LNCaP clone FGC (cell line): ENCODE results near the gene DPPA4.

Experiments used
- DNase-seq: peaks from one replicate; pipeline ENCODE4 v3.0.0-alpha.2; 2011; ENCODE audit warnings: low read depth
- H3K4me3 ChIP-seq: 2 replicates; pipeline ENCODE4 v1.5.1; 2011; ENCODE audit warnings: mild to moderate bottlenecking, low read depth, low read length, control low read depth
- CTCF ChIP-seq: IDR thresholded peaks from 2 replicates; pipeline ENCODE4 v1.5.1; 2012; ENCODE audit warnings: mild to moderate bottlenecking; ENCODE audit not compliant: control insufficient read depth, insufficient read depth; ENCODE audit errors: extremely low read depth

DPPA4 gene

DNA sequence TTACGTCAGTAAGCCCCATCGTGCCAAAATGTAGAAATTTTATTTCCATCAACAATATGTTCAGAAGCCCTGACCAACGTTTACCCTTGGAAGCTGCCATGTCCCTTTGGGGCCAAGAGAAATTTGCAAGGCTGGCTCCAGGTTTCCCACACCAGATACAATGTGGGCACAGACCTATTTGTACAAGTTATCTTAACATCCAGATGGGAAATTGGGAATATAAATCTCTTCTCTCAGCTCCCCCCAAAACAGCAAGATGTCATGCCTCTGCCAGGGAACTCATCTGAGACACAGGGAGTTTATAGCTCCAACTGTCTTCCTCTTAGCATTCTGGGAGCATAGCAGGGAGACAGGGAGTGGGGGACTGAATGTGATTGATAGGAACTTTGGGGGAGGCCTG lies 11.7 kb downstream of the DPPA4 start:
- DNase-seq = no peak
- TF ChIP-seq CTCF = no peak
- H3K4me3 ChIP-seq = no peak overlapping the region

- DNase-seq = no peak
- H3K4me3 ChIP-seq = no peak overlapping the region
- TF ChIP-seq CTCF = no peak
These were observed 12.2 kb downstream of the DPPA4 start for GRCh38 chr3:109325109-109325508.

- no peak for TF ChIP-seq CTCF
- no peak for DNase-seq
- no peak within 1 kb of the TSS for H3K4me3 ChIP-seq
These were observed 21.1 kb downstream of the DPPA4 start, which contains the start of gene DPPA2 for GRCh38 chr3:109316162-109316730. Gene DPPA2 (minus strand): TSS chr3:109316517. CDS start chr3:109314542, 1,975 bp downstream.

- TF ChIP-seq CTCF = no peak
- no peak for DNase-seq
- H3K4me3 ChIP-seq = no peak overlapping the region
These were observed 24.3 kb downstream of the DPPA4 start for GRCh38 chr3:109313061-109313460.

DNA sequence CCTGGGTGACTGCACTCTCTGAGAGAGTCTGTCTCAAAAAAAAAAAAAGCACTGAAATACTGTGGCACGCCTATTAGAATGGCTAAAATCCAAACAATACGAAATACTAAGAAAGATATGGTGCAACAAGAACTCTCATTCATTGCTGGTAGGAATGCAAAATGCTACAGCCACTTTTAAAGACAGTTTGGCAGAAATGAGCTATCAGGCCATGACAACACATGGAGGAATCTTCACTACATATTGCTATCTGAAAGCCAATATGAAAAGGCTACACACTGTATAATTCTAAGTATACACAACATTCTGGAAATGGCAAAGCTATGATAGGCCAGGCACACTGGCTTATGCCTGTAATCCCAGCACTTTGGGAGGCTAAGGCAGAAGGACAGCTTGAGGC lies 39.9 kb downstream of the DPPA4 start:
- no peak for DNase-seq
- H3K4me3 ChIP-seq = no peak overlapping the region
- no peak for TF ChIP-seq CTCF

DNA sequence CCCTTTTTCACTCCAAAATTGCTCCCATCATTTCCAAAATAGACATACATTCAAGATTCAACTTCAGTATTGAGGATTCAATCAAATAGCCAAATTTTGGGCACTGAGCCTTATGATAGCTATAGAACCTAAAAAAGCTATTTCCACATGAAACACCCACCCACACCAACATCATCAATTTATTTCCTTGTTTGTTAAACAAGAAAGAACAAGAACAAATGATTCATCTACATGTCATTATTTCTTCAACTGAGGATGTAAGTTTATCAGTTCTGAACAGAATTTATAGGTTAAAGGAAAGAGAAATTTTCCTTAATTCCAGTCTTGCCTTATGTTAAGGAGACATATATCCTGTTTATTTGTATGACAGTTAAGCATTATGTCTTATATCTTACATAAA lies 53.3 kb downstream of the DPPA4 start:
- no peak overlapping the region for H3K4me3 ChIP-seq
- no peak for DNase-seq
- TF ChIP-seq CTCF = no peak

GRCh38 chr3:109278546-109278945 lies 58.8 kb downstream of the DPPA4 start:
- no peak for DNase-seq
- TF ChIP-seq CTCF = no peak
- no peak overlapping the region for H3K4me3 ChIP-seq
